Liver (tissue), 9 donors: ENCODE measurements around the gene MAG. TPM values are rescaled to one million over a fixed set of nuclear protein-coding genes. Genes with fewer than 3 reads are reported as not detected.

Experiments
- DNase-seq: peaks from one replicate; pipeline ENCODE4 v3.0.0-alpha.2; 2017; ENCODE audit warnings: low spot score
- H3K27ac ChIP-seq, 2 donors: one replicate each; pipeline ENCODE4 v1.7.0; 2013; ENCODE audit warnings: inconsistent platforms in 2 of 2, low read length in 2 of 2, control low read depth in 1 of 2, low read depth in 1 of 2, mild to moderate bottlenecking in 1 of 2
- H3K27me3 ChIP-seq, 4 donors: one replicate each; pipeline versions ENCODE4 v1.6.1 to v1.7.0; 2013; ENCODE audit warnings: low read length in 3 of 4, inconsistent platforms in 1 of 4, mild to moderate bottlenecking in 1 of 4, moderate library complexity in 1 of 4; ENCODE audit not compliant: control insufficient read depth in 4 of 4, insufficient read depth in 4 of 4
- H3K36me3 ChIP-seq, 4 donors: one replicate each; pipeline versions ENCODE4 v1.6.1 to v1.7.0; 2013; ENCODE audit warnings: low read length in 3 of 4, mild to moderate bottlenecking in 3 of 4, low read depth in 1 of 4, moderate library complexity in 1 of 4; ENCODE audit not compliant: control insufficient read depth in 4 of 4, insufficient read depth in 3 of 4
- H3K4me1 ChIP-seq, 4 donors: one replicate each; pipeline versions ENCODE4 v1.6.1 to v1.7.0; 2013; ENCODE audit warnings: low read length in 3 of 4, mild to moderate bottlenecking in 3 of 4, moderate library complexity in 1 of 4; ENCODE audit not compliant: control insufficient read depth in 4 of 4, insufficient read depth in 4 of 4
- H3K4me3 ChIP-seq, 3 donors: one replicate each; pipeline versions ENCODE4 v1.6.1 to v1.7.0; 2013; ENCODE audit warnings: low read length in 3 of 3, control low read depth in 1 of 3, low read depth in 1 of 3, mild to moderate bottlenecking in 1 of 3
- H3K9ac ChIP-seq, 2 donors: one replicate each; pipeline ENCODE4 v1.7.0; 2013; ENCODE audit warnings: low read length in 2 of 2, mild to moderate bottlenecking in 2 of 2, moderate library complexity in 2 of 2, control low read depth in 1 of 2, low read depth in 1 of 2
- H3K9me3 ChIP-seq, 4 donors: one replicate each; pipeline versions ENCODE4 v1.6.1 to v1.7.0; 2013; ENCODE audit warnings: low read length in 3 of 4; ENCODE audit not compliant: control insufficient read depth in 4 of 4
- FOXA1 ChIP-seq: IDR thresholded peaks from 2 replicates; pipeline ENCODE4 v1.6.1; 2016; ENCODE audit warnings: antibody characterized with exemption
- FOXA2 ChIP-seq: IDR thresholded peaks from 2 replicates; pipeline ENCODE4 v1.6.1; 2016; ENCODE audit warnings: antibody characterized with exemption
- HNF4A ChIP-seq, 2 donors: conservative IDR thresholded peaks; 2 replicates each; pipeline ENCODE4 v1.6.1; 2016; ENCODE audit warnings: antibody characterized with exemption in 2 of 2, mild to moderate bottlenecking in 2 of 2
- NR2F2 ChIP-seq: IDR thresholded peaks from 2 replicates; pipeline ENCODE4 v1.6.1; 2016; ENCODE audit warnings: antibody characterized with exemption
- REST ChIP-seq: IDR thresholded peaks from 2 replicates; pipeline ENCODE4 v1.6.1; 2016; ENCODE audit warnings: antibody characterized with exemption, mild to moderate bottlenecking
- RXRA ChIP-seq, 2 donors: IDR thresholded peaks; 2 replicates each; pipeline ENCODE4 v1.6.1; 2017 to 2018; ENCODE audit warnings: antibody characterized with exemption in 2 of 2, mild to moderate bottlenecking in 1 of 2
- SP1 ChIP-seq: IDR thresholded peaks from 2 replicates; pipeline ENCODE4 v1.6.1; 2018; ENCODE audit warnings: antibody characterized with exemption, mild to moderate bottlenecking
- WGBS: extraction: QIAGEN DNeasy Blood & Tissue Kit; methylation state at CpG from one replicate; pipeline ENCODE4 v1.1.7; 2013; 5-methylcytosine and 5-hydroxymethylcytosine counted together
- polyA plus RNA-seq, 2 donors: library from polyadenylated mRNA; stranded (reverse) in 1 of 2; unstranded in 1 of 2; fragments of 200-250 nt in 1 of 2; fragments of >200 nt in 1 of 2; fragmentation: Nextera tagmentation in 1 of 2; extraction: Ambion mirVana in 1 of 2; gene quantifications; one replicate each; pipeline versions ENCODE4 v1.2.1 to v1.2.3, GENCODE V29; 2013 to 2015
- total RNA-seq, 2 donors: library from RNA; depleted of rRNA; stranded (reverse); fragments of >200 nt; gene quantifications; one replicate each; pipeline ENCODE4 v1.2.3, GENCODE V29; 2014
- TF ChIP-seq, protein P1 (sequence below): IDR thresholded peaks from 2 replicates; pipeline ENCODE4 v1.6.1; 2016; ENCODE audit warnings: antibody characterized with exemption
- TF ChIP-seq, protein P2 (sequence below): IDR thresholded peaks from 2 replicates; pipeline ENCODE4 v1.6.1; 2016; ENCODE audit warnings: antibody characterized with exemption
- donor health status: healthy.
- donor health status: healthy.
- donor health status: healthy.
- donor health status: healthy.
- donor health status: healthy.

The MAG gene
- total and polyA plus RNA-seq, 4 donors, result 0.29 to 3.9 (median 0.33) TPM; not detected in 1

GRCh38 chr19:35332817-35333216 is 40.9 kb downstream of the MAG start (continued):
- no peak for TF ChIP-seq REST
- TF ChIP-seq SP1, result no peak
- TF ChIP-seq HNF4A (conservative IDR thresholded peaks at IDR 0.05), result no peak
- no peak for TF ChIP-seq FOXA1
- TF ChIP-seq NR2F2, result no peak
- no peak for TF ChIP-seq RXRA (IDR thresholded peaks at IDR 0.05)

GRCh38 chr19:35334144-35334753 is 42.3 kb downstream of the MAG start:
- Histone ChIP-seq H3K9ac (no peak overlapping the region), H3K4me3 (no peak overlapping the region), H3K36me3 (no peaks in the 10 kb centered on the region), H3K4me1 (no peaks in the 10 kb centered on the region), H3K27ac (no peak overlapping the region), H3K27me3 (no peaks in the 10 kb centered on the region), H3K9me3 (no peaks in the 10 kb centered on the region)
- TF ChIP-seq FOXA2 (no peak), REST (no peak), NR2F2 (no peak), RXRA (IDR thresholded peaks at IDR 0.05) (no peak), HNF4A (conservative IDR thresholded peaks at IDR 0.05) (no peak)
- TF ChIP-seq, protein P1, sequence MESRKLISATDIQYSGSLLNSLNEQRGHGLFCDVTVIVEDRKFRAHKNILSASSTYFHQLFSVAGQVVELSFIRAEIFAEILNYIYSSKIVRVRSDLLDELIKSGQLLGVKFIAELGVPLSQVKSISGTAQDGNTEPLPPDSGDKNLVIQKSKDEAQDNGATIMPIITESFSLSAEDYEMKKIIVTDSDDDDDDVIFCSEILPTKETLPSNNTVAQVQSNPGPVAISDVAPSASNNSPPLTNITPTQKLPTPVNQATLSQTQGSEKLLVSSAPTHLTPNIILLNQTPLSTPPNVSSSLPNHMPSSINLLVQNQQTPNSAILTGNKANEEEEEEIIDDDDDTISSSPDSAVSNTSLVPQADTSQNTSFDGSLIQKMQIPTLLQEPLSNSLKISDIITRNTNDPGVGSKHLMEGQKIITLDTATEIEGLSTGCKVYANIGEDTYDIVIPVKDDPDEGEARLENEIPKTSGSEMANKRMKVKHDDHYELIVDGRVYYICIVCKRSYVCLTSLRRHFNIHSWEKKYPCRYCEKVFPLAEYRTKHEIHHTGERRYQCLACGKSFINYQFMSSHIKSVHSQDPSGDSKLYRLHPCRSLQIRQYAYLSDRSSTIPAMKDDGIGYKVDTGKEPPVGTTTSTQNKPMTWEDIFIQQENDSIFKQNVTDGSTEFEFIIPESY, result no peak
- TF ChIP-seq, protein P2, sequence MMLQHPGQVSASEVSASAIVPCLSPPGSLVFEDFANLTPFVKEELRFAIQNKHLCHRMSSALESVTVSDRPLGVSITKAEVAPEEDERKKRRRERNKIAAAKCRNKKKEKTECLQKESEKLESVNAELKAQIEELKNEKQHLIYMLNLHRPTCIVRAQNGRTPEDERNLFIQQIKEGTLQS, result no peak
- DNase-seq, result no peak
- 90% methylated on average over 10 of the region's 10 CpGs for WGBS
